Nephron progenitor cell (in vitro differentiated cells): Measurements from ENCODE around the gene IBTK.

Source experiments
- DNase-seq: peaks from one replicate; pipeline ENCODE4 v3.0.0; 2021
- H3K27ac Mint-ChIP-seq: 2 replicates; pipeline ENCODE4 v1.8.0; 2021; ENCODE audit warnings: mild to moderate bottlenecking, moderate library complexity, mixed read lengths
- H3K27me3 Mint-ChIP-seq: 2 replicates; pipeline ENCODE4 v1.8.0; 2021; ENCODE audit warnings: mild to moderate bottlenecking, low read depth, mixed read lengths; ENCODE audit not compliant: poor library complexity
- H3K36me3 Mint-ChIP-seq: 2 replicates; pipeline ENCODE4 v1.8.0; 2021; ENCODE audit warnings: low read depth, mixed read lengths
- H3K4me1 Mint-ChIP-seq: 2 replicates; pipeline ENCODE4 v1.8.0; 2021; ENCODE audit warnings: mixed read lengths
- H3K4me3 Mint-ChIP-seq: 2 replicates; pipeline ENCODE4 v1.8.0; 2021; ENCODE audit warnings: mild to moderate bottlenecking, moderate library complexity, mixed read lengths
- H3K9me3 Mint-ChIP-seq: 2 replicates; pipeline ENCODE4 v1.8.0; 2021; ENCODE audit warnings: mild to moderate bottlenecking, moderate library complexity, mixed read lengths
- TF ChIP-seq, protein P1 (sequence below): fragments of 200-600 bp; sonication (generic); IDR thresholded peaks from 2 replicates; pipeline ENCODE4 v1.5.0; 2021; ENCODE audit warnings: antibody characterized with exemption

The IBTK gene

GRCh38 chr6:82144007-82144851 lies 103.3 kb downstream of the IBTK start:
- Mint-ChIP-seq H3K4me1 (peaks cover 25% of the 10 kb centered on the region), H3K9me3 (no peaks in the 10 kb centered on the region), H3K27me3 (no peaks in the 10 kb centered on the region), H3K4me3 (peak overlapping the region; percentile 4), H3K27ac (peak overlapping the region; percentile 15), H3K36me3 (no peaks in the 10 kb centered on the region)
- TF ChIP-seq, protein P1, sequence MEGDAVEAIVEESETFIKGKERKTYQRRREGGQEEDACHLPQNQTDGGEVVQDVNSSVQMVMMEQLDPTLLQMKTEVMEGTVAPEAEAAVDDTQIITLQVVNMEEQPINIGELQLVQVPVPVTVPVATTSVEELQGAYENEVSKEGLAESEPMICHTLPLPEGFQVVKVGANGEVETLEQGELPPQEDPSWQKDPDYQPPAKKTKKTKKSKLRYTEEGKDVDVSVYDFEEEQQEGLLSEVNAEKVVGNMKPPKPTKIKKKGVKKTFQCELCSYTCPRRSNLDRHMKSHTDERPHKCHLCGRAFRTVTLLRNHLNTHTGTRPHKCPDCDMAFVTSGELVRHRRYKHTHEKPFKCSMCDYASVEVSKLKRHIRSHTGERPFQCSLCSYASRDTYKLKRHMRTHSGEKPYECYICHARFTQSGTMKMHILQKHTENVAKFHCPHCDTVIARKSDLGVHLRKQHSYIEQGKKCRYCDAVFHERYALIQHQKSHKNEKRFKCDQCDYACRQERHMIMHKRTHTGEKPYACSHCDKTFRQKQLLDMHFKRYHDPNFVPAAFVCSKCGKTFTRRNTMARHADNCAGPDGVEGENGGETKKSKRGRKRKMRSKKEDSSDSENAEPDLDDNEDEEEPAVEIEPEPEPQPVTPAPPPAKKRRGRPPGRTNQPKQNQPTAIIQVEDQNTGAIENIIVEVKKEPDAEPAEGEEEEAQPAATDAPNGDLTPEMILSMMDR = no peak
- DNase-seq = no peak

DNA sequence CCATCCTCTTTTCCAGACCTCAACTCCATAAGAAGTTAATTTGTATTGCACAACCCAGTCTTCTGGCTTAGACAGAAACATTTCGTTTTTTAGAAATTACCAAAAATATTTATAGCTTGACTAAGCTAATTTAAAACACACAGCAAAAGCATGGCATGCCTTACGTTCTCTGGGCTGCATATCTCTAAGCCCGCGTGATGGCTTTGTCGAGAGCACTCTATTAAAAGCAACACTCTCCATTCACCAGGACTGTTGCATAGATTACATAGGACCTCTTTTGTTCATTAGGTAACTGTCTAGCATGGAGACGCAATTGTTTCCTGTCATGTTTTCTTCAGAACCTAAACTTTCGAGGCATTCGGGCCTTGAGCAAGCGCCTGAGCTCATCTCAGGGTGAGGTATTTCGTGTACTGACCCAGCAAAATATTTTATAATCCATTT lies 104.5 kb downstream of the IBTK start:
- H3K9me3 Mint-ChIP-seq = no peaks in the 10 kb centered on the region
- no peaks in the 10 kb centered on the region for H3K27me3 Mint-ChIP-seq
- H3K36me3 Mint-ChIP-seq = no peaks in the 10 kb centered on the region
- H3K4me3 Mint-ChIP-seq = no peak overlapping the region
- TF ChIP-seq, protein P1 = no peak
- DNase-seq = no peak
- peaks cover 25% of the 10 kb centered on the region for H3K4me1 Mint-ChIP-seq
- no peak overlapping the region for H3K27ac Mint-ChIP-seq

DNA sequence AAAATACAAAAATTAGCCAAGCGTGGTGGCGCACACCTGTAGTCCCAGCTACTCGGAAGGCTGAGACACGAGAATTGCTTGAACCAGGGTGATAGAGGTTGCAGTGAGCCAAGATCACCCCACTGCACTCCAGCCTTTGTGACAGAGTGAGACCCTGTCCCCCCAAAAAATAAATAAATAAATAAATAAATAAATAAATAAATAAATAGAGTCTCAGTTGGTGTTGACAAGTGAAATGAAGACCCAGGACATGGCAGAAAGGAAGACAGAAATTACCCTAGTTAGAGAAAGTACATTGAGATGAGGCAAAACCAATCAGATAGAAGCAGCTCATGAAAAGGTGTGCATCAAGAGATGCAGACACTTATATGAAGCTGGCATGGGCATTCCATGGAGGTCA lies 105.0 kb downstream of the IBTK start:
- no peak overlapping the region for H3K27ac Mint-ChIP-seq
- DNase-seq = no peak
- H3K36me3 Mint-ChIP-seq = no peaks in the 10 kb centered on the region
- no peak overlapping the region for H3K4me3 Mint-ChIP-seq
- H3K27me3 Mint-ChIP-seq = no peaks in the 10 kb centered on the region
- H3K9me3 Mint-ChIP-seq = no peaks in the 10 kb centered on the region
- TF ChIP-seq, protein P1 = no peak
- peaks cover 25% of the 10 kb centered on the region for H3K4me1 Mint-ChIP-seq

- H3K4me1 Mint-ChIP-seq = no peaks in the 10 kb centered on the region
- no peak overlapping the region for H3K27ac Mint-ChIP-seq
- no peaks in the 10 kb centered on the region for H3K27me3 Mint-ChIP-seq
- H3K36me3 Mint-ChIP-seq = no peaks in the 10 kb centered on the region
- DNase-seq = no peak
- TF ChIP-seq, protein P1 = no peak
- no peaks in the 10 kb centered on the region for H3K9me3 Mint-ChIP-seq
- no peak overlapping the region for H3K4me3 Mint-ChIP-seq
These were observed 109.3 kb downstream of the IBTK start for GRCh38 chr6:82138075-82138791.

GRCh38 chr6:82131441-82131840 lies 116.1 kb downstream of the IBTK start:
- Mint-ChIP-seq H3K36me3 (no peaks in the 10 kb centered on the region), H3K27me3 (no peaks in the 10 kb centered on the region), H3K9me3 (peaks cover 10% of the 10 kb centered on the region), H3K4me3 (no peak overlapping the region), H3K4me1 (no peaks in the 10 kb centered on the region), H3K27ac (no peak overlapping the region)
- TF ChIP-seq, protein P1 = no peak
- DNase-seq = no peak
